Peyer's patch (tissue), 4 donors: ENCODE data around the gene SCG3.

Experiments
- CTCF ChIP-seq, 6 experiments: fragments of 450-650 bp in 4 of 6; fragments of 200-600 bp in 2 of 6; sonication (generic) in 1 of 6; IDR thresholded peaks; one replicate each; pipeline ENCODE4 v1.5.1; 2017 to 2019; ENCODE audit warnings: antibody characterized with exemption in 6 of 6, mild to moderate bottlenecking in 3 of 6, moderate library complexity in 1 of 6
- POLR2A ChIP-seq, 2 donors: fragments of 450-650 bp; IDR thresholded peaks; one replicate each; pipeline ENCODE4 v1.5.1; 2017; ENCODE audit warnings: antibody characterized with exemption in 2 of 2, mild to moderate bottlenecking in 2 of 2, moderate library complexity in 2 of 2

GRCh38 chr15:51758645-51759044 is 77.3 kb downstream of the SCG3 start:
- TF ChIP-seq CTCF (IDR thresholded peaks at IDR 0.05) (no peak), POLR2A (IDR thresholded peaks at IDR 0.05) (no peak)
